SK-N-SH (cell line): ENCODE data around the gene CPED1. TPM values are rescaled to one million over a fixed set of nuclear protein-coding genes. Genes with fewer than 3 reads are reported as not detected.

Experiments used
- CTCF ChIA-PET: fragments of 300-600, 350-600 bp; formaldehyde crosslinking; extraction: SDS; loops from one replicate; lab custom pipeline; 2021; lab: Yijun Ruan, JAX
- POLR2A ChIA-PET: fragments of 350-600 bp; sonication (Branson Sonifier 250); formaldehyde crosslinking; extraction: SDS; loops from one replicate; lab custom pipeline; 2020; ENCODE audit warnings: antibody characterized with exemption, inconsistent platforms; lab: Yijun Ruan, JAX
- DNase-seq: peaks from one replicate; pipeline ENCODE4 v3.0.0; 2012
- H2AFZ ChIP-seq: fragments of 200-600 bp; sonication (generic); 2 replicates; pipeline ENCODE4 v1.8.1; 2016; ENCODE audit warnings: antibody characterized with exemption, mild to moderate bottlenecking, low read depth
- H3F3A ChIP-seq: fragments of 200-600 bp; sonication (generic); replicated peaks from 2 replicates; pipeline ENCODE3; 2016; ENCODE audit warnings: antibody characterized with exemption, mild to moderate bottlenecking; ENCODE audit not compliant: insufficient read depth
- H3K27ac ChIP-seq, 2 experiments: fragments of 200-500 bp in 1 of 2; fragments of 200-600 bp in 1 of 2; sonication (Bioruptor generic) in 1 of 2; sonication (generic), shearing (Covaris generic) in 1 of 2; 2 replicates each; pipeline versions ENCODE4 v1.5.1 to v1.6.1; 2014 to 2016; ENCODE audit warnings: low read depth in 2 of 2, inconsistent platforms in 1 of 2, low read length in 1 of 2, mild to moderate bottlenecking in 1 of 2, mixed read lengths in 1 of 2
- H3K27me3 ChIP-seq: fragments of 200-600 bp; sonication (generic), shearing (Covaris generic); 2 replicates; pipeline ENCODE4 v1.6.1; 2016; ENCODE audit warnings: mixed run types; ENCODE audit not compliant: insufficient read depth
- H3K36me3 ChIP-seq, 2 experiments: fragments of 200-500 bp in 1 of 2; fragments of 200-600 bp in 1 of 2; sonication (Bioruptor generic) in 1 of 2; sonication (generic) in 1 of 2; replicated peaks in 1 of 2; 2 replicates each; pipeline versions ENCODE3 to v1.5.1; 2014 to 2016; ENCODE audit warnings: low read length in 1 of 2, mild to moderate bottlenecking in 1 of 2; ENCODE audit not compliant: insufficient read depth in 2 of 2, control insufficient read depth in 1 of 2
- H3K4me1 ChIP-seq, 2 experiments: fragments of 200-500 bp in 1 of 2; fragments of 200-600 bp in 1 of 2; sonication (Bioruptor generic) in 1 of 2; sonication (generic), shearing (Covaris generic) in 1 of 2; 2 replicates each; pipeline versions ENCODE4 v1.5.1 to v1.6.1; 2014 to 2016; ENCODE audit warnings: low read depth in 1 of 2, low read length in 1 of 2, mixed run types in 1 of 2; ENCODE audit not compliant: insufficient read depth in 2 of 2, control insufficient read depth in 1 of 2
- H3K4me2 ChIP-seq: fragments of 200-600 bp; sonication (generic), shearing (Covaris generic); 2 replicates; pipeline ENCODE4 v1.6.1; 2017; ENCODE audit warnings: mixed run types
- H3K4me3 ChIP-seq, 2 experiments: fragments of 200-500 bp in 1 of 2; fragments of 200-600 bp in 1 of 2; sonication (Bioruptor generic) in 1 of 2; sonication (generic), shearing (Covaris generic) in 1 of 2; 2 replicates each; pipeline versions ENCODE4 v1.5.1 to v1.8.1; 2014 to 2016; ENCODE audit warnings: low read depth in 2 of 2, inconsistent platforms in 1 of 2, low read length in 1 of 2, mild to moderate bottlenecking in 1 of 2, mixed read lengths in 1 of 2, moderate library complexity in 1 of 2
- H3K79me2 ChIP-seq: fragments of 200-600 bp; sonication (generic); 2 replicates; pipeline ENCODE4 v1.8.1; 2017; ENCODE audit warnings: mild to moderate bottlenecking; ENCODE audit not compliant: insufficient read depth
- H3K9ac ChIP-seq: fragments of 200-600 bp; sonication (generic); 2 replicates; pipeline ENCODE4 v1.6.1; 2017; ENCODE audit warnings: mixed run types
- H3K9me2 ChIP-seq: fragments of 200-600 bp; sonication (generic); 2 replicates; pipeline ENCODE4 v1.6.1; 2017; ENCODE audit warnings: mixed run types
- H3K9me3 ChIP-seq: fragments of 200-600 bp; sonication (generic); 2 replicates; pipeline ENCODE4 v1.6.1; 2017; ENCODE audit warnings: mixed run types, mild to moderate bottlenecking, moderate library complexity
- H4K20me1 ChIP-seq: fragments of 200-600 bp; sonication (generic); 2 replicates; pipeline ENCODE4 v1.6.1; 2017; ENCODE audit warnings: mild to moderate bottlenecking, mixed run types; ENCODE audit not compliant: insufficient read depth
- CHD2 ChIP-seq: fragments of 150-350 bp; IDR thresholded peaks from 2 replicates; pipeline ENCODE4 v1.6.1; 2018; ENCODE audit warnings: low read length; ENCODE audit not compliant: partially characterized antibody
- CTCF ChIP-seq: fragments of 200-600 bp; sonication (generic); IDR thresholded peaks from 2 replicates; pipeline ENCODE4 v1.6.1; 2017; ENCODE audit warnings: antibody characterized with exemption, mild to moderate bottlenecking, moderate library complexity
- ELF1 ChIP-seq: IDR thresholded peaks from 2 replicates; pipeline ENCODE4 v1.4.0; 2012
- EP300 ChIP-seq, 2 experiments: IDR thresholded peaks; 2 replicates each; pipeline versions ENCODE4 v1.4.0 to v1.6.1; 2012; ENCODE audit warnings: borderline replicate concordance in 1 of 2, low read depth in 1 of 2, low read length in 1 of 2
- FOSL2 ChIP-seq: IDR thresholded peaks from 2 replicates; pipeline ENCODE4 v1.4.0; 2012; ENCODE audit warnings: low read depth, mild to moderate bottlenecking, moderate library complexity, borderline replicate concordance
- GABPA ChIP-seq: IDR thresholded peaks from 2 replicates; pipeline ENCODE4 v1.4.0; 2012; ENCODE audit warnings: low read depth, mild to moderate bottlenecking
- GATA2 ChIP-seq: sonication (generic); formaldehyde crosslinking; IDR thresholded peaks from 2 replicates; pipeline ENCODE4 v1.5.0; 2020; ENCODE audit warnings: mild to moderate bottlenecking, missing genetic modification reagents
- IRF3 ChIP-seq: fragments of 150-350 bp; IDR thresholded peaks from 2 replicates; pipeline ENCODE4 v1.6.1; 2016; ENCODE audit warnings: mild to moderate bottlenecking, low read depth, low read length
- JUND ChIP-seq: IDR thresholded peaks from 2 replicates; pipeline ENCODE4 v1.4.0; 2012
- MEF2A ChIP-seq: IDR thresholded peaks from 2 replicates; pipeline ENCODE4 v1.4.0; 2012; ENCODE audit warnings: low read depth, borderline replicate concordance
- NRF1 ChIP-seq: IDR thresholded peaks from 2 replicates; pipeline ENCODE4 v1.6.1; 2012; ENCODE audit warnings: low read depth, mild to moderate bottlenecking, low read length
- PBX3 ChIP-seq: IDR thresholded peaks from 2 replicates; pipeline ENCODE4; 2012
- POLR2AphosphoS5 ChIP-seq: IDR thresholded peaks from 2 replicates; pipeline ENCODE4 v1.6.1; 2012; ENCODE audit warnings: low read depth, low read length
- RAD21 ChIP-seq: IDR thresholded peaks from 2 replicates; pipeline ENCODE4 v1.6.1; 2012; ENCODE audit warnings: mild to moderate bottlenecking, low read length
- RCOR1 ChIP-seq: fragments of 150-350 bp; IDR thresholded peaks from 2 replicates; pipeline ENCODE4 v1.6.1; 2017; ENCODE audit warnings: antibody characterized with exemption, low read length
- RXRA ChIP-seq: IDR thresholded peaks from 2 replicates; pipeline ENCODE4 v1.4.0; 2012; ENCODE audit warnings: low read depth, mild to moderate bottlenecking, borderline replicate concordance
- SIN3A ChIP-seq: IDR thresholded peaks from 2 replicates; pipeline ENCODE4 v1.6.1; 2012; ENCODE audit warnings: low read depth, mild to moderate bottlenecking, low read length, moderate library complexity, borderline replicate concordance
- TAF1 ChIP-seq: IDR thresholded peaks from 2 replicates; pipeline ENCODE4 v1.6.1; 2012; ENCODE audit warnings: low read depth, mild to moderate bottlenecking, low read length, moderate library complexity, borderline replicate concordance
- TEAD4 ChIP-seq: IDR thresholded peaks from 2 replicates; pipeline ENCODE4 v1.4.0; 2012; ENCODE audit warnings: mild to moderate bottlenecking, borderline replicate concordance; ENCODE audit not compliant: insufficient read depth
- ZBTB33 ChIP-seq: IDR thresholded peaks from 2 replicates; pipeline ENCODE4 v1.4.0; 2012; ENCODE audit warnings: low read depth, borderline replicate concordance
- WGBS: methylation state at CpG from one replicate; pipeline ENCODE4 v1.1.6; 2017; ENCODE audit warnings: low lambda C conversion rate; 5-methylcytosine and 5-hydroxymethylcytosine counted together
- polyA plus RNA-seq, 3 experiments: library from polyadenylated mRNA; depleted of rRNA; stranded (reverse); fragments of >200 nt; gene quantifications; 2 replicates each; pipeline ENCODE4 v1.2.3, GENCODE V29; 2012

CPED1 gene
- polyA plus RNA-seq, 1 of the 3 experiments (the other 2 are of a cell fraction), result 4.4 TPM

- Histone ChIP-seq H3K4me3 (no peak overlapping the region), H3K79me2 (no peaks in the 10 kb centered on the region), H3F3A (no peaks in the 10 kb centered on the region), H3K9me3 (no peaks in the 10 kb centered on the region), H3K36me3 (peaks cover 0 to 2% of the 10 kb centered on the region in 2 experiments), H4K20me1 (no peaks in the 10 kb centered on the region)
- POLR2A ChIA-PET, result no interaction called here
- CTCF ChIA-PET, result interaction anchor here (0.9 to 4.5 kb wide), 7 partner anchors 21 to 312 kb away, joined by 3 to 30 read pairs (median 15); partner anchors contain the start of gene CPED1
- 80% methylated on average over 2 of the region's 2 CpGs for WGBS
- TF ChIP-seq RAD21 (no peak), MEF2A (no peak), JUND (no peak), POLR2AphosphoS5 (no peak), TEAD4 (no peak), EP300 (IDR thresholded peaks at IDR 0.05; ENCODE audit: borderline replicate concordance in 1 of 2, low read depth in 1 of 2, low read length in 1 of 2) (no peak), RXRA (no peak), RCOR1 (no peak), CHD2 (no peak), ZBTB33 (no peak), TAF1 (no peak), ELF1 (no peak), NRF1 (no peak), GABPA (no peak), GATA2 (no peak), SIN3A (no peak)
- TF ChIP-seq, all 33 proteins: peak for 0
- H3K27me3 ChIP-seq, result no peaks in the 10 kb centered on the region
- H3K4me1 ChIP-seq, result no peaks in the 10 kb centered on the region
- no peak overlapping the region for H3K27ac ChIP-seq
- H3K4me2 ChIP-seq, result no peak overlapping the region
- no peak overlapping the region for H2AFZ ChIP-seq
- no peaks in the 10 kb centered on the region for H3K9me2 ChIP-seq
- no peak overlapping the region for H3K9ac ChIP-seq
- no peak for DNase-seq
Measured at GRCh38 chr7:121103579-121103978, 115.1 kb downstream of the CPED1 start.

GRCh38 chr7:121105262-121105661 is 116.8 kb downstream of the CPED1 start:
- no peaks in the 10 kb centered on the region for H4K20me1 ChIP-seq
- TF ChIP-seq RCOR1, result no peak
- TF ChIP-seq PBX3, result no peak
- TF ChIP-seq CHD2, result no peak
- TF ChIP-seq RXRA, result no peak
- TF ChIP-seq POLR2AphosphoS5, result no peak
- no peak for TF ChIP-seq FOSL2
- no peak for TF ChIP-seq SIN3A
- no peak for TF ChIP-seq ELF1
- no peak for TF ChIP-seq TAF1
- no peak for TF ChIP-seq RAD21
- TF ChIP-seq CTCF, result no peak
- no peak for TF ChIP-seq NRF1
- TF ChIP-seq IRF3, result no peak
- peaks cover 0 to 2% of the 10 kb centered on the region in 2 experiments for H3K36me3 ChIP-seq
- no peaks in the 10 kb centered on the region for H3K27me3 ChIP-seq
- no peak overlapping the region for H3K4me3 ChIP-seq
- H3K27ac ChIP-seq, result no peak overlapping the region
- 89% methylated on average over 5 of the region's 5 CpGs for WGBS
- no peak for DNase-seq
- no peaks in the 10 kb centered on the region for H3K79me2 ChIP-seq
- no peak overlapping the region for H3K9ac ChIP-seq
- ChIA-PET POLR2A (no interaction called here), CTCF (interaction anchor here (1.1 to 4.9 kb wide), 6 partner anchors 23 to 314 kb away, joined by 3 to 58 read pairs (median 25); partner anchors contain the start of gene CPED1)
- H3K9me2 ChIP-seq, result no peaks in the 10 kb centered on the region
- no peaks in the 10 kb centered on the region for H3K9me3 ChIP-seq
- H2AFZ ChIP-seq, result no peak overlapping the region
- no peaks in the 10 kb centered on the region for H3F3A ChIP-seq
- no peaks in the 10 kb centered on the region for H3K4me1 ChIP-seq
- H3K4me2 ChIP-seq, result no peak overlapping the region
